HUES6 (cell line): ENCODE results near the gene CCL23.
"Not testable (repeated sequence)": the region's sequence is repeated elsewhere in the genome, so short reads cannot be mapped to it uniquely, and the experiment has no call there.

ENCODE experiments used
- H3K27ac ChIP-seq: 2 replicates; pipeline ENCODE4 v1.7.0; 2013; ENCODE audit warnings: low read depth, mild to moderate bottlenecking, low read length, inconsistent platforms
- H3K27me3 ChIP-seq: 2 replicates; pipeline ENCODE4 v1.6.1; 2013; ENCODE audit warnings: low read length; ENCODE audit not compliant: control insufficient read depth, insufficient read depth
- H3K36me3 ChIP-seq: 2 replicates; pipeline ENCODE4 v1.6.1; 2013; ENCODE audit warnings: low read length; ENCODE audit not compliant: control insufficient read depth, insufficient read depth
- H3K4me1 ChIP-seq: 2 replicates; pipeline ENCODE4 v1.6.1; 2013; ENCODE audit warnings: low read length; ENCODE audit not compliant: control insufficient read depth, insufficient read depth
- H3K4me3 ChIP-seq: 2 replicates; pipeline ENCODE4 v1.5.1; 2013; ENCODE audit warnings: low read depth, low read length
- H3K9ac ChIP-seq: one replicate; pipeline ENCODE4 v1.6.1; 2013; ENCODE audit warnings: mild to moderate bottlenecking, low read length
- H3K9me3 ChIP-seq: 2 replicates; pipeline ENCODE4 v1.6.1; 2013; ENCODE audit warnings: low read depth, low read length; ENCODE audit not compliant: control insufficient read depth, insufficient read depth

The CCL23 gene

GRCh38 chr17:36034127-36034526 is 16.4 kb upstream of the CCL23 start:
- Histone ChIP-seq H3K9me3 (no peaks in the 10 kb centered on the region), H3K4me1 (no peaks in the 10 kb centered on the region), H3K27me3 (no peaks in the 10 kb centered on the region), H3K36me3 (no peaks in the 10 kb centered on the region), H3K9ac (no peak overlapping the region), H3K27ac (no peak overlapping the region), H3K4me3 (no peak overlapping the region)

- Histone ChIP-seq H3K9me3 (no peaks in the 10 kb centered on the region), H3K4me1 (no peaks in the 10 kb centered on the region), H3K4me3 (no peak overlapping the region), H3K27me3 (no peaks in the 10 kb centered on the region), H3K27ac (no peak overlapping the region), H3K9ac (no peak overlapping the region), H3K36me3 (no peaks in the 10 kb centered on the region)
These were observed 13.2 kb upstream of the CCL23 start for GRCh38 chr17:36030956-36031355.

GRCh38 chr17:36027761-36028160 is 10.0 kb upstream of the CCL23 start:
- Histone ChIP-seq H3K9me3 (0 out of 2 replicates have a peak, but pooled peaks cover 3% of the 10 kb centered on the region), H3K27me3 (no peaks in the 10 kb centered on the region), H3K9ac (no peak overlapping the region), H3K36me3 (no peaks in the 10 kb centered on the region), H3K27ac (no peak overlapping the region), H3K4me1 (no peaks in the 10 kb centered on the region), H3K4me3 (no peak overlapping the region)

GRCh38 chr17:36024106-36024869 is 6.5 kb upstream of the CCL23 start:
- no peaks in the 10 kb centered on the region for H3K36me3 ChIP-seq
- H3K27me3 ChIP-seq: no peaks in the 10 kb centered on the region; the same call in 1 of the 2 replicates
- 0 out of 2 replicates have a peak, but pooled peaks cover 3% of the 10 kb centered on the region for H3K9me3 ChIP-seq
- no peaks in the 10 kb centered on the region for H3K4me1 ChIP-seq
- H3K27ac ChIP-seq: no peak overlapping the region
- no peak overlapping the region for H3K4me3 ChIP-seq
- no peak overlapping the region for H3K9ac ChIP-seq

DNA sequence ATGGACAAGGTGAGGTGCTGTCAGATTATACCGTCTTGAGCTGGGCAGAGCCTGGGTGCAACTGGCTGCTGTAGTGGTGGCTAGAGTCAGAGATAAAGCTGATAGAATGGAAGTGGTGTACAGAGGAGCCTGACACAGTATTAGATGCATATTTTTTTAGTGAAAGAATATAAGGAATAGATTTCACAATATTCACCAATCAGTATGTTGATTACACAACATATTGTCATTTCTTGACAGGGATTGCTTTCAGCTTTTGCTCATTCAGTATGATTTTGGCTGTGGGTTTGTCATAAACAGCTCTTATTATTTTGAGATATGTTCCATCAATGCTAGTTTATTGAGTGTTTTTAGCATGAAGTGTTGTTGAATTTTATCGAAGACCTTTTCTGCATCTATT is 1.7 kb upstream of the CCL23 start:
- Histone ChIP-seq H3K9ac (no peak overlapping the region), H3K9me3 (0 out of 2 replicates have a peak, but pooled peaks cover 3% of the 10 kb centered on the region), H3K36me3 (no peaks in the 10 kb centered on the region), H3K27me3 (peaks cover 5% of the 10 kb centered on the region; the same call in 1 of the 2 replicates), H3K27ac (no peak overlapping the region), H3K4me1 (no peaks in the 10 kb centered on the region), H3K4me3 (no peak overlapping the region)

DNA sequence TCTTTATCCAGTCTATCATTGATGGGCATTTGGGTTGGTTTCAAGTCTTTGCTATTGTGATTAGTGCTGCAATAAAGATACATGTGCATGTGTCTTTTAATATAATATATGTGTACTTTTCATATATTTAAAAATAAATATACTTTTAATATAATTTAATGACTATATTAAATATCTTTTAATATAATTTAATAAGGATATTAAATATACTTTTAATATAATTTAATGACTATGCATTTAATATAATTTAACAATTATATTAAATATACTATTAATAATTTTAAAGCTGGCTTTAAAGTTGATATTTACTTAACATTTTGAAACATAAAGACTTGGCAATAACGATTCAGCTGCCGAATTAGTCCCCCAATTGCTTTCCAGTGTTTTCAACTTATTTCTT is 1.2 kb downstream of the CCL23 start:
- no peak overlapping the region for H3K27ac ChIP-seq
- no peaks in the 10 kb centered on the region for H3K36me3 ChIP-seq
- H3K9ac ChIP-seq: no peak overlapping the region
- H3K9me3 ChIP-seq: peaks cover 15% of the 10 kb centered on the region
- H3K4me1 ChIP-seq: no peaks in the 10 kb centered on the region
- H3K4me3 ChIP-seq: no peak overlapping the region
- H3K27me3 ChIP-seq: peaks cover 7% of the 10 kb centered on the region; the same call in 1 of the 2 replicates

DNA sequence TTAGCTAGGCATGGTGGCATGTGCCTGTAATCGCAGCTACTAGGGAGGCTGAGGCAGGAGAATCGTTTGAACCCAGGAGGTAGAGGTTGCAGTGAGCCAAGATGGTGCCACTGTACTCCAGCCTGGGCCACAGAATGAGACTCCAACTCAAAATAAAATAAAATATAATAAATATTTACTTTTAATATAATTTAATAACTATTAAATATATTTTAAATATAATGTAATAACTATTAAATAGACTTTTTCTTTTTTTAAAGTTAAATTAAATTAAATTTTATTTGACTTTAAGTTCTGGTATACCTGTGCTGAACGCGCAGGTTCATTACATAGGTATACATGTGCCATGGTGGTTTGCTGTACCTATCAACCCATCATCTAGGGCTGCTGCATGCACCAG is 1.9 kb downstream of the CCL23 start:
- H3K4me3 ChIP-seq, H3K9ac ChIP-seq, H3K27me3 ChIP-seq, H3K27ac ChIP-seq, H3K4me1 ChIP-seq, H3K36me3 ChIP-seq: not testable (repeated sequence)
- peaks cover 15% of the 10 kb centered on the region for H3K9me3 ChIP-seq

GRCh38 chr17:36014946-36015345 is 2.8 kb downstream of the CCL23 start:
- H3K27me3 ChIP-seq: peaks cover 7% of the 10 kb centered on the region; the same call in 1 of the 2 replicates
- H3K27ac ChIP-seq: no peak overlapping the region
- H3K9ac ChIP-seq: no peak overlapping the region
- peaks cover 19% of the 10 kb centered on the region for H3K9me3 ChIP-seq
- H3K36me3 ChIP-seq: no peaks in the 10 kb centered on the region
- H3K4me1 ChIP-seq: no peaks in the 10 kb centered on the region
- no peak overlapping the region for H3K4me3 ChIP-seq

- H3K9ac ChIP-seq: no peak overlapping the region
- no peaks in the 10 kb centered on the region for H3K4me1 ChIP-seq
- peaks cover 40% of the 10 kb centered on the region for H3K9me3 ChIP-seq
- H3K27ac ChIP-seq: no peak overlapping the region
- H3K4me3 ChIP-seq: no peak overlapping the region
- H3K27me3 ChIP-seq: peaks cover 3% of the 10 kb centered on the region; the same call in 1 of the 2 replicates
- H3K36me3 ChIP-seq: no peaks in the 10 kb centered on the region
These were observed 6.6 kb downstream of the CCL23 start for GRCh38 chr17:36011201-36011600.

DNA sequence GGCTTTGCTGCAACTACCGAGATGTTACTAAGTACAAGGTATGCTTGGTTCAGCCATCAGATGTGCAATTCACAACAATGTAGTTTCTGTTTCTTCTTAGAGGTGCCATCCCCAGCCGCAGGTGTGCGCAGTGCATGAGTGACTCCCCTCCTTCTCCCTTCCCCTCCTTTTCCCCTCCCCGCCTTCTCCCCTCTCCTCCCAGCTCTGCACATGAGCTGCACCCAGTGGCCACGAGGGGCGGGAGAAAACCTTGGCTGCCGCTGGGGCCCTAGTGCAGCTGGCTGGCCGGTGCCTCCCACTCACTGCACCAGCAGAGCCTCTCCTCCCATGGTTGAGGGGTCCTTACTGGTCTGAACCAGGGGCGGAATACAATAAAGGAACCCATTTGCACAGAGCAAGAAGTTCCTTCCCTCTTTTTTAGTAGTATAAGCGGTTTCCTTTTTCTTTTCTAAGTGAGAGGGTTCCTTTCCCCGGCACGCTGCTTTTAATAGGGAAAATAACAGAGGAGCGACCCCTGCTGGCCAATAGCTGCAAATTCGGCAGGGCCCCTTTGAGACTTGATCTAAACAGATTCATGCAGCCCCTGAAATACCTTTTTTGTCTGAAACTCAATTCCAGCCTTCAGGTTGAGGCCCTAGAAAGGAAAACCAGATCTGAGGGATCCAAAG is 8.6 kb downstream of the CCL23 start:
- Histone ChIP-seq H3K27me3 (peaks cover 3% of the 10 kb centered on the region; the same call in 1 of the 2 replicates), H3K27ac (no peak overlapping the region), H3K36me3 (no peaks in the 10 kb centered on the region), H3K4me3 (no peak overlapping the region), H3K9ac (no peak overlapping the region), H3K9me3 (peaks cover 40% of the 10 kb centered on the region), H3K4me1 (no peaks in the 10 kb centered on the region)

DNA sequence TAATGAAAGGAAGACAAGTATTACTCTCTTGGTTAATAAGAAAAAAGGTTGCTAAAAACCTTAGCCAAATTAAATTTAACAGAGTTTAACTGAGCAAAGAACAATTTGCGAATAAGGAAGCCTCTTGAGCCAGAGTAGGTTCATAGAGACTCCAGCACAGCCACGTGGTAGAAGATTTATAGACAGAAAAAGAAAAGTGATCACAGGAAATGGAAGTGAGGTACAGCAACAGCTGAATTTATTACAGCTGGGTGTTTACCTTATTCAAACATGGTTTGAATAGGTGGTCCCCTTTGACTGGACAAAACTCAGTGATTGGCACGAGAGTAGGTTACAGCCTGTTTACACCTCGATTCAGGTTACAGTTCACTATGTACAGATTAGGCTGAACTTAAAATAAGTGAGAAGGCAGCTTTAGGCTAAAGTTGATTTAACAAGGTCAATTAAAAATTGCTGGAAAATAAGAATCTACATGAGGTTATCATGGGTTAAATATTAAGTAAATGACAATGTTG is 13.1 kb downstream of the CCL23 start:
- no peaks in the 10 kb centered on the region for H3K4me1 ChIP-seq
- no peak overlapping the region for H3K4me3 ChIP-seq
- no peak overlapping the region for H3K9ac ChIP-seq
- H3K27ac ChIP-seq: no peak overlapping the region
- no peaks in the 10 kb centered on the region for H3K36me3 ChIP-seq
- H3K27me3 ChIP-seq: no peaks in the 10 kb centered on the region
- peaks cover 18% of the 10 kb centered on the region for H3K9me3 ChIP-seq
